ENCODE data around the gene LENG8. TPM values are rescaled to one million over a fixed set of nuclear protein-coding genes. Genes with fewer than 3 reads are reported as not detected.
A peak's percentile ranks its signal among the peaks of the same experiment; 100 is the strongest.

LENG8 gene
- total and polyA plus RNA-seq, 2 of the 8 experiments (the other 6 are each of a cell fraction or from before 2014, with no cell fraction given): 62.2 to 108 TPM

DNA sequence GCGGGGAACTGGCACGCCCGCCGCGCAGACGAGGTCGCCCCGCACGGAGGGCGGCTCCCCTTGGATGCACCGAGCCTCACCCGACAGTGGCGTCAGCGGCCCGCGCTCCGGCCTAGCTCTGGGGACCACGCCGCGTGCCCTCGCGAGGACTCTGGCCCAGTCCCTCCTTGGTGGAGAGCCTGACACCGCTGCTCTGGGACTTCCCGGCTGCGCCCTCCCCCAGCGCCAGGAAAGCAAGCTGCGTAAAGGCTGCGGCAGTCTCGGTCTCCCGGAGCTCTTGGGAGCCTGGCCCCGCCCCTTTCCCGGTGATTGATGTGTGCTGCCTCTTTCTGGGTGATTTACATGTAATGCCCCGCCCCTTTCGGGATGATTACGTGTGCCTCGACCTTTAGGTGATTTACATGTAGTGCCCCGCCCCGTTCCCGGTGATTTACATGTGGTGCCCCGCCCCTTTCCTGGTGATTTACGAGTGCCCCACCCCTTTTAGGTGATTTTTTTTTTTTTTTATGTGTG is 14.6 kb downstream of the LENG8 start, which contains the start of gene LENG9 (continued):
- TF ChIP-seq SIN3A (conservative IDR thresholded peaks at IDR 0.05 in 1 of 2, IDR thresholded peaks at IDR 0.05 in 1 of 2; ENCODE audit: low read depth in 1 of 2, low read length in 2 of 2) (peak in 1 of 2 experiments; percentile 36; a peak in 2 of 4 replicates), ASH2L (IDR thresholded peaks at IDR 0.05; ENCODE audit: low read length) (peak; percentile 2), EZH2 (IDR thresholded peaks at IDR 0.05; ENCODE audit: low read depth, low read length, severe bottlenecking) (no peak), POLR2AphosphoS5 (IDR thresholded peaks at IDR 0.05; ENCODE audit: low read depth, low read length) (no peak; the same call in 1 of the 2 replicates), BCL11A (IDR thresholded peaks at IDR 0.05; ENCODE audit: low read depth in 2 of 2, low read length in 2 of 2) (no peak), SUZ12 (IDR thresholded peaks at IDR 0.05; ENCODE audit: low read length) (no peak), ZNF274 (IDR thresholded peaks at IDR 0.05; ENCODE audit: borderline replicate concordance, extremely low read depth, low read length) (no peak), BRCA1 (IDR thresholded peaks at IDR 0.05; ENCODE audit: low read depth, low read length) (no peak), FOSL1 (IDR thresholded peaks at IDR 0.05; ENCODE audit: insufficient read depth, low read depth, low read length) (no peak), SP4 (IDR thresholded peaks at IDR 0.05; ENCODE audit: low read length) (no peak), EP300 (IDR thresholded peaks at IDR 0.05; ENCODE audit: borderline replicate concordance in 1 of 2, low read depth in 2 of 2, low read length in 2 of 2) (no peak), KDM1A (IDR thresholded peaks at IDR 0.05; ENCODE audit: borderline replicate concordance, low read length) (no peak), POU5F1 (IDR thresholded peaks at IDR 0.05; ENCODE audit: low read depth, low read length) (no peak), CTBP2 (IDR thresholded peaks at IDR 0.05; ENCODE audit: borderline replicate concordance, insufficient read depth, insufficient read length, low read length) (no peak), CHD2 (IDR thresholded peaks at IDR 0.05; ENCODE audit: low read length) (0 out of 2 replicates have a peak, but pooled peaks have one; percentile 57), RBBP5 (IDR thresholded peaks at IDR 0.05; ENCODE audit: borderline replicate concordance, low read depth, low read length) (0 out of 2 replicates have a peak, but pooled peaks have one; percentile 90)
- TF ChIP-seq, protein P1, sequence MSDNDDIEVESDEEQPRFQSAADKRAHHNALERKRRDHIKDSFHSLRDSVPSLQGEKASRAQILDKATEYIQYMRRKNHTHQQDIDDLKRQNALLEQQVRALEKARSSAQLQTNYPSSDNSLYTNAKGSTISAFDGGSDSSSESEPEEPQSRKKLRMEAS (IDR thresholded peaks at IDR 0.05): peak; percentile 62; the same call in 1 of the 2 replicates
- TF ChIP-seq, protein P2, sequence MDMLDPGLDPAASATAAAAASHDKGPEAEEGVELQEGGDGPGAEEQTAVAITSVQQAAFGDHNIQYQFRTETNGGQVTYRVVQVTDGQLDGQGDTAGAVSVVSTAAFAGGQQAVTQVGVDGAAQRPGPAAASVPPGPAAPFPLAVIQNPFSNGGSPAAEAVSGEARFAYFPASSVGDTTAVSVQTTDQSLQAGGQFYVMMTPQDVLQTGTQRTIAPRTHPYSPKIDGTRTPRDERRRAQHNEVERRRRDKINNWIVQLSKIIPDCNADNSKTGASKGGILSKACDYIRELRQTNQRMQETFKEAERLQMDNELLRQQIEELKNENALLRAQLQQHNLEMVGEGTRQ (IDR thresholded peaks at IDR 0.05; ENCODE audit: low read length): no peak
- TF ChIP-seq, protein P3, sequence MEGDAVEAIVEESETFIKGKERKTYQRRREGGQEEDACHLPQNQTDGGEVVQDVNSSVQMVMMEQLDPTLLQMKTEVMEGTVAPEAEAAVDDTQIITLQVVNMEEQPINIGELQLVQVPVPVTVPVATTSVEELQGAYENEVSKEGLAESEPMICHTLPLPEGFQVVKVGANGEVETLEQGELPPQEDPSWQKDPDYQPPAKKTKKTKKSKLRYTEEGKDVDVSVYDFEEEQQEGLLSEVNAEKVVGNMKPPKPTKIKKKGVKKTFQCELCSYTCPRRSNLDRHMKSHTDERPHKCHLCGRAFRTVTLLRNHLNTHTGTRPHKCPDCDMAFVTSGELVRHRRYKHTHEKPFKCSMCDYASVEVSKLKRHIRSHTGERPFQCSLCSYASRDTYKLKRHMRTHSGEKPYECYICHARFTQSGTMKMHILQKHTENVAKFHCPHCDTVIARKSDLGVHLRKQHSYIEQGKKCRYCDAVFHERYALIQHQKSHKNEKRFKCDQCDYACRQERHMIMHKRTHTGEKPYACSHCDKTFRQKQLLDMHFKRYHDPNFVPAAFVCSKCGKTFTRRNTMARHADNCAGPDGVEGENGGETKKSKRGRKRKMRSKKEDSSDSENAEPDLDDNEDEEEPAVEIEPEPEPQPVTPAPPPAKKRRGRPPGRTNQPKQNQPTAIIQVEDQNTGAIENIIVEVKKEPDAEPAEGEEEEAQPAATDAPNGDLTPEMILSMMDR (IDR thresholded peaks at IDR 0.05; ENCODE audit: control extremely low read depth in 1 of 3, insufficient read depth in 1 of 3, low read depth in 1 of 3, low read length in 3 of 3): no peak
- TF ChIP-seq, protein P4, sequence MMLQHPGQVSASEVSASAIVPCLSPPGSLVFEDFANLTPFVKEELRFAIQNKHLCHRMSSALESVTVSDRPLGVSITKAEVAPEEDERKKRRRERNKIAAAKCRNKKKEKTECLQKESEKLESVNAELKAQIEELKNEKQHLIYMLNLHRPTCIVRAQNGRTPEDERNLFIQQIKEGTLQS (IDR thresholded peaks at IDR 0.05; ENCODE audit: insufficient read depth, low read depth, low read length): no peak

Measured in H1 (cell line).